Activated naive CD8-positive, alpha-beta T cell treated with anti-CD3 and anti-CD28 coated beads, Interleukin-2, amount 50 U/mL, for 24 hours (primary cell): ENCODE measurements around the gene MCTP2.
"Not testable (repeated sequence)": the region's sequence is repeated elsewhere in the genome, so short reads cannot be mapped to it uniquely, and the experiment has no call there.

Source experiments
- ATAC-seq: fragments of 150-1000 bp; cut with Tn5 transposase; one replicate; pipeline ENCODE4 v1.10.0; 2021
- DNase-seq: peaks from one replicate; pipeline ENCODE4 v3.0.0; 2021
- H3K27ac Mint-ChIP-seq: one replicate; pipeline ENCODE4 v1.8.0; 2021; ENCODE audit warnings: mild to moderate bottlenecking, mixed read lengths
- H3K27me3 Mint-ChIP-seq: one replicate; pipeline ENCODE4 v1.8.0; 2021; ENCODE audit warnings: mixed read lengths
- H3K36me3 Mint-ChIP-seq: one replicate; pipeline ENCODE4 v1.8.0; 2021; ENCODE audit warnings: low read depth, mixed read lengths
- H3K4me1 Mint-ChIP-seq: one replicate; pipeline ENCODE4 v1.8.0; 2021; ENCODE audit warnings: mixed read lengths
- H3K4me3 Mint-ChIP-seq: one replicate; pipeline ENCODE4 v1.8.0; 2021; ENCODE audit warnings: mild to moderate bottlenecking, moderate library complexity, mixed read lengths
- H3K9me3 Mint-ChIP-seq: one replicate; pipeline ENCODE4 v1.8.0; 2021; ENCODE audit warnings: mixed read lengths

Gene MCTP2

DNA sequence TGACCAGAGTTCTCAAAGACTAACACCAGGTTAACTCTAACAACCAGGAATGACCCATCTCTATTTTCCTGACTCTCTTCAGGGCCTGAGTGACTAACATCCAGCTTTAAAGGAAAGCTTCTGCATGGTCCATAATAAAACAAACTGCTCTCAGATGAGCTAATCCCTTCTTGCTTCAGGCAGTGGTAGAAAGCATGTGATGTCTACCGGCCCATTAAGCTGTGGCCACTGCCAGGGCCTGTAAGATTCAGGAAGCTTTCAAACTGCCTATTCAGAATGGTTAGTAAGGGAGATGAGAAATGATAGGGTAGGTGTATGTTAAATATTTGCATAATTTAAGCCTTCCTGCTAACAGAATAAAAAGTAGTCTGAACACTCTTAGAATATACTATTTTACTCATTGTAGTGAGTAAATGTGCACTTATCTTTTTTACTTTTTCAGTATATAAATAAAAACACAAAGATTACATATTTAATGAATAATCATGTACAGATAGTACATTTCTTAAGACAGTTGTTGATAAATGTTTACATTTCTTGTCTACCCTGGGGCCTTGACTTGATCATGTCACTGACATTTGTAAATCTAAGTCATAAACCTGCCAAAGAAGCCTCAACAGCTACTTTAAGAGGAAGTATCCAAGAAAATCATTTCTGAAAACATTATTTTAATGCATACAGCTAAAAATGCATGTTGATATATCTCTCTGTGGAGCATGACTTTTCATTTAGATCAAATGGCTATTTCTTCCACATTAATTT is 222.0 kb downstream of the MCTP2 start:
- ATAC-seq (no peak), DNase-seq (no peak)
- no peak overlapping the region for H3K4me3 Mint-ChIP-seq
- H3K36me3 Mint-ChIP-seq: peaks cover 11% of the 10 kb centered on the region
- H3K9me3 Mint-ChIP-seq: no peaks in the 10 kb centered on the region
- H3K4me1 Mint-ChIP-seq: no peaks in the 10 kb centered on the region
- H3K27ac Mint-ChIP-seq: no peak overlapping the region
- H3K27me3 Mint-ChIP-seq: no peaks in the 10 kb centered on the region

DNA sequence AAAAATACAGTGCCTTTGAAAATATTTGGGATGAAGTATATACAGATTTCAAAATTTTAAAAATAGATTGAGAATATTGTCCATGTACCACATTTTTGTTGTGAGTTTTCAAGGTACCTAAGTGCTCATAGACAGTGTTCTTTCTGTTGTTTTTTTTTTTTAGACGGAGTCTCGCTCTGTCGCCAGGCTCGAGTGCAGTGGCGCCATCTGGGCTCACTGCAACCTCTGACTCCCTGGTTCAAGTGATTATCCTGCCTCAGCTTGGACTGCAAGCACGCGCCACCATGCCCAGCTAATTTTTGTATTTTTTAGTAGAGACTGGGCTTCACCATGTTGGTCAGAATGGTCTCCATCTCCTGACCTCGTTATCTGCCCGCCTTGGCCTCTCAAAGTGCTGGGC is 223.9 kb downstream of the MCTP2 start:
- Mint-ChIP-seq H3K36me3 (peaks cover 16% of the 10 kb centered on the region), H3K27me3 (no peaks in the 10 kb centered on the region), H3K9me3 (no peaks in the 10 kb centered on the region), H3K4me3 (no peak overlapping the region), H3K27ac (no peak overlapping the region), H3K4me1 (no peaks in the 10 kb centered on the region)
- ATAC-seq: no peak
- DNase-seq: no peak

DNA sequence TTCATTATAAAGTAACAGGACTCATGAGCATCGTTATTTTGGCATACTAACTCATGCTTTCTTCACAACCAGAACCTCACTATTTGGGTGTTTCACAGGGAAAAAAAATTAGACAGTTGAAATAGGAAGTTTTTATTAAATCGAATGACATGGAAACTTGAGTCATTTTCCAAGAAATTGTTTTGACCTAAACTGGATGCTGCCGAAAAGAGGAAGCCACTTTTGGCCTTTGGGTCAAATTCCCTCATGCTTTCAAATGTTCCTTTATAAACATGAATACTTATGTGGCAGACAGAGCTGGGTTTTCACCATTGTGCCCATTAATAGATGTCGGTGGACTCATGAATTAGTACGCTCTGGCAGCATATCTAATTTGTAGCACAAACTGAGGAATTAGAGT is 224.9 kb downstream of the MCTP2 start:
- ATAC-seq: no peak
- no peak for DNase-seq
- Mint-ChIP-seq H3K4me3 (no peak overlapping the region), H3K27me3 (no peaks in the 10 kb centered on the region), H3K4me1 (no peaks in the 10 kb centered on the region), H3K9me3 (no peaks in the 10 kb centered on the region), H3K27ac (no peak overlapping the region), H3K36me3 (peaks cover 18% of the 10 kb centered on the region)

DNA sequence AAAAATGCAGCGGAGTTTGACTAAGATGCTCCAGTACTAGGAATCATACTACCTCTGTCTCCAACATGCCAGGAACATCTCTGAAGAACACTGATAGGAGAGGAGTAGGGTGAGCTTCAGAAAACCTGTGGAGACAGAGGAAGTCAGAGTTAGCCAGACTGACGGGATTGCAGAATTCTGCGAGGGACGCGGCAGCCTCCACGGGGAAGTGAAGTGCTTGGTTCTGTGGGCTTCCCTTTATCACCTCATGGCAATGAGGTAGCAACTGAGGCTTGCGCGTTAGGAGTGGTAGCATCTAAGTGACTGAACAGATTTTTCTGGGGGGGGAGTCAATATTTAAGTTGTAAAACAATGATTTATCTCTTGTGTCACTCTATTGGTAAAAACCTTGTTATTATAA is 226.3 kb downstream of the MCTP2 start:
- H3K4me3 Mint-ChIP-seq: no peak overlapping the region
- peaks cover 22% of the 10 kb centered on the region for H3K36me3 Mint-ChIP-seq
- no peaks in the 10 kb centered on the region for H3K9me3 Mint-ChIP-seq

DNA sequence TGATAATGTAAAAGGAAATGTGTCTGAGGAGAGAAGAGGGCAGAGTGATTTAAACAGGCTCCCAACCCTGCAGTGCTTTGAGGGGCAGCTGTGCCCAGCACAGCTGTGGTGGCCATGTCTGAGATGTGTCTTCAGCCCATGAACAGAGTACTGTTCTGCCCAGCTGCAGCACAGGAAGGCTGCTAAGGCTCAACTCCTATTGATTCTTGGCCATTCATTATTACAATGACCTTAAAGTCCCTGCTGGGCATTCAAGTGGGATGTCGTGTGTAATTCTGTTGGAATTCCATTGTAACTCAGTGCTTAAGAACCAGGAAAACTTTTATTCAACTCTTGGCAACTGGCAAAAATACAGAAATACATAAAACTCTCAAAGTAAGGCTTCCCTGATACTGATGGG is 229.3 kb downstream of the MCTP2 start:
- Mint-ChIP-seq H3K4me3 (no peak overlapping the region), H3K36me3 (peaks cover 19% of the 10 kb centered on the region), H3K9me3 (no peaks in the 10 kb centered on the region), H3K27ac (no peak overlapping the region), H3K27me3 (no peaks in the 10 kb centered on the region), H3K4me1 (no peaks in the 10 kb centered on the region)
- ATAC-seq (no peak), DNase-seq (no peak)

More for the DNA sequence above, 226.3 kb downstream of the MCTP2 start:
- H3K27ac Mint-ChIP-seq: no peak overlapping the region
- no peaks in the 10 kb centered on the region for H3K27me3 Mint-ChIP-seq
- no peak for DNase-seq
- H3K4me1 Mint-ChIP-seq: no peaks in the 10 kb centered on the region
- no peak for ATAC-seq

DNA sequence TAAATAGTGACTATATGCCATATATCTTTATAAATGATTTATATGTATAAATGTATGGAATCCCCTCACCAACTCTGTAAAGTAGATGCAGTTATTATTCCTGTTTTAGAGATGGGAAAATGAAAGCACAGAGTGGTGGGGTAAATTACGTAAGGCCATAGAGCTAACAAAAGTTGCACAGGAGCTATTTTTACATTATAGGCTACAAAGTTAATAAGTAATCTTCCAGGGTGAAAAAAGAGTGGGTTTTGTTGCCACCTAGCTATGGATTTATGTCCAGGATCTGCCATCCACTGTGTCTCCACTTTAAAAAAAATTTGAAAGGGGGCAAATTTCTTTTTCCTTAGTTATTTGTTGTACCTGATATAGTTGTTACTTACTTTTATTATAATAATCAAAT is 235.7 kb downstream of the MCTP2 start:
- DNase-seq (no peak), ATAC-seq (no peak)
- Mint-ChIP-seq H3K27me3 (no peaks in the 10 kb centered on the region), H3K4me1 (no peaks in the 10 kb centered on the region), H3K27ac (no peak overlapping the region), H3K9me3 (no peaks in the 10 kb centered on the region), H3K36me3 (peaks cover 10% of the 10 kb centered on the region), H3K4me3 (no peak overlapping the region)

DNA sequence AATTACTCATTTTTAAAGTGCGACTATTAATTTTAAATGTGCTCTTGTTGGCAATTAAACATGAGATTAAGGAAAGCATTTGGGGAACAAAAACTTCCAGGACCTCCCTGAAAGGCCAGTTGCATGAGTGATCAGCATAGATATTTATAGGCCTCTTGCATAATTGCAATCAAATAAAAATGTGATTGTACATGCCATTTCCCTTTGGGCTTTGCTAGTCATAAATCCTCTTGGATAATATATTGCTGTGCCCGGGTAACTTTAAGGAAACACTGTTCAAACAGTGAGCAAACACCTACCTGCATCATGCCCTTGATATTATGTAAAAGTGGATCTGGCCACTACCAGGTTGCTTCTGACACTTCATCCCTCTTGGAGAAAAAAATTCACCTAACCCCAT is 239.1 kb downstream of the MCTP2 start:
- ATAC-seq (no peak), DNase-seq (no peak)
- Mint-ChIP-seq H3K27ac (no peak overlapping the region), H3K4me1 (no peaks in the 10 kb centered on the region), H3K27me3 (no peaks in the 10 kb centered on the region), H3K4me3 (no peak overlapping the region), H3K36me3 (peaks cover 22% of the 10 kb centered on the region), H3K9me3 (no peaks in the 10 kb centered on the region)

DNA sequence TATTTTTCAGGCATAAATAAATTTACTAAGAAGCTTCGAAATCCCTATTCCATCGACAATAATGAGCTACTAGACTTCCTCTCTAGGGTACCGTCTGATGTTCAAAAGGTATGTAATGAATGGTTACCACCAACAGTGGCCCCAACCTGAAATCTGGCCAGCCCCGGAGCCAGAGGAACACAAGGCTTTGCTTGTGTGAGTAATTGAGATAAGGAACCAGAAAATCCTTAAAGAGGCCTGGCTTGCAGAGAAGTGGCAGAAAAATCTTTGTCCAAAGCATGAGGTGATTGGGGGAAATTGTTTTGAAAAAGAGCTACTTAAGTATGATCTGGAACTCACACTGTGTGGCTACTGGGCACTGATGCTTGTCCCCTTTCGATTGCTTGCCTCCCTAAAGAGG is 245.3 kb downstream of the MCTP2 start:
- Mint-ChIP-seq H3K4me3 (no peak overlapping the region), H3K4me1 (no peaks in the 10 kb centered on the region), H3K36me3 (peaks cover 49% of the 10 kb centered on the region), H3K27me3 (no peaks in the 10 kb centered on the region), H3K27ac (no peak overlapping the region), H3K9me3 (no peaks in the 10 kb centered on the region)
- DNase-seq (no peak), ATAC-seq (no peak)

DNA sequence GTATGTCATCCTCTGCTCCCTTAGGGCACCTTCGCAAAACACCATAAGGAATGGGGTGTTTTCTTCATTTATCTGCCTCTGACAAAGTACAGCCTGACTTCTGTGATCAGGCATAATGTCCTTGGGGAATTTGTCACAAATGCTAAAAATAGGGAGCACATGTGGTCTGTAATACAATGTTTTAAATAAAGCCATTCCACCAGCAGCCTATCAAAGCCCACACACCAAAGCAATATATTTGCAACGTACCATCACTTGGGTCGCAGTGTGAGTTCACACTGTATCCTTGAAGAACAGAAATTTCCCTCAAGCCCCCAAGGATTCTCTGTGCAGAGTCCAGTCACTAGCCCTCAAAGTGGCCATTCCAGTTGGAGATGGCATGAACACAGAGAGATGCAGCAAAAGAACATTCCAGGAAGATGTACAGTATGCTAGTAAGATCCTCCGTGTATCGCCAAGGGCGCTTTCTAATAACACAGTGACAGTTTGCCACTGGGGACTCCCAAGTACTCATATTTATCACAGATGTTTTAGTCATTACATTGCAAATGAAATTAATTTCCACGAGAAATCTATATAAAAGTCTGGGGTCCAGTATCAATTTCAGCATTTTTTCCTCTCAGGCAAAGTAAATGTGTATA is 246.7 kb downstream of the MCTP2 start:
- H3K36me3 Mint-ChIP-seq: peaks cover 54% of the 10 kb centered on the region
- H3K27me3 Mint-ChIP-seq: no peaks in the 10 kb centered on the region
- H3K27ac Mint-ChIP-seq: no peak overlapping the region
- DNase-seq (no peak), ATAC-seq (no peak)
- peaks cover 9% of the 10 kb centered on the region for H3K9me3 Mint-ChIP-seq
- H3K4me3 Mint-ChIP-seq: no peak overlapping the region
- H3K4me1 Mint-ChIP-seq: no peaks in the 10 kb centered on the region

DNA sequence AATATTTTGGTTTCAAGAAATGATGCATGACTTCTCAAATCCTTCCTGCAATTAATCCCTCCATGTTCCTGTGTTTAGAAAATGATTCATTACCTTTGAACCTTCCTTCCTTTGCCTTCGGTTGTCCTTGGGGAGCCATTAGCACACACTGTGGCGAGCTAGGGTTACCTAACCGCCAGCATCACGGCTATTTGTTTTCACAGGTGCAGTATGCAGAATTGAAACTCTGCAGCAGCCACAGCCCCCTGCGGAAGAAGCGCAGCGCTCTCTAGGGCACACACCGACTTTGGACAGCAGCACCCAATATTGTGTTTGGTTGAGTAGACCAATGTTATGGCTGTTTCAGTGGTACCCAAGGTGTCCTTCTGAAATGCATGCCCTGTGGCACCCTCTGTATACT is 247.4 kb downstream of the MCTP2 start:
- Mint-ChIP-seq H3K4me3 (no peak overlapping the region), H3K27ac (no peak overlapping the region), H3K27me3 (no peaks in the 10 kb centered on the region), H3K9me3 (peaks cover 9% of the 10 kb centered on the region), H3K36me3 (peaks cover 53% of the 10 kb centered on the region), H3K4me1 (no peaks in the 10 kb centered on the region)
- ATAC-seq (no peak), DNase-seq (no peak)

DNA sequence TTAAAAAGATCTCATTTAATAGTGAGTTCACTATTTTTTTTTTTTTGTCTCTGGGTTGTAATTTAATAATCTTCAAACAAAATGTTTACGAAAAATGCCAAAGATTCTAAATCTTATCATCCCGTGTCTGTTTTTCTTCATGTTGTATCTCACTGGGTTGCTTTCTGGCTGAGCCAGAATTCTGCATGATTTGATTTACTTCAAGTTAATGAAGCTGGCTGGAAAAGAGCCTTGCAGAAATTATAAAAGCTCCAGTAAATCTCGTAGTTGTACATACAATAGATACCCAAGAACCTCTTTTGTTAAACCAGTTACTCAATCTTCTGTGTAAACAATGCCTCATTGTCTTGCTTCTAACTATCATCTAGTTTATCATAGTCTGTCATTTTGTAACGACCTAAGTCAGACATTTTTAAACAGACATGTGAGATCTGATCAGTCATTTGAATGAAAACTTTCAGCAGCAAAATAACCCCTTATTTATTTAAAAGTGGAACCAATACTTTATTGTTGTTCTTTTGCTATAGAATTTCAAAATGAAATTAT is 249.0 kb downstream of the MCTP2 start:
- H3K27me3 Mint-ChIP-seq: no peaks in the 10 kb centered on the region
- H3K4me3 Mint-ChIP-seq: no peak overlapping the region
- peaks cover 47% of the 10 kb centered on the region for H3K36me3 Mint-ChIP-seq
- H3K27ac Mint-ChIP-seq: no peak overlapping the region
- ATAC-seq: no peak
- peaks cover 13% of the 10 kb centered on the region for H3K9me3 Mint-ChIP-seq
- H3K4me1 Mint-ChIP-seq: no peaks in the 10 kb centered on the region
- DNase-seq: no peak

DNA sequence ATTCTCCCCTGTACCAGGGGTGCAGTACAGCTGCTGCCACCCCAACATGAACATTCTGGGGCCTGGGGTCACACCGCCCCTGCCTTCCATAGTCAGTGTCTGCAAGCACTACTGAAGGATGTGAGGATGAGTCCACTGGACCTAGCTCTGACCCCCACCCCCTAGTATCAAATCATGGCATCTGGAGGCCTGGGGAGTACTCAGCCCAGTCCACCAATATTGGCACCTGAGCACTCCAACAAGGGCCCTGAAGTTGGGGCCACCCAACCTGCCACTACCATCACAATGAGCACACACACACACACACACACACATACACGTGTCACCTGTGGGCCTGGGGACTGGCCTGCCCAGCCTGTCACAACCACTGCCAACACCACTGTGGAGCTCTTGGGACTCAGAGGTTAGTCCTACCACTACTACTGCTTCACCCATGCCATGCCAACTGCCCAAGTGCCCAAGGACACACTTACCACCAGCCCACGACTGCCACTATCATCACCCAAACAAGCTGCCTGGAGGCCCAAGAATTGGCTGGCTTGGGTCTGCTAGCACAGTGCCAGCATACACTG is 253.9 kb downstream of the MCTP2 start:
- no peak overlapping the region for H3K27ac Mint-ChIP-seq
- DNase-seq (no peak), ATAC-seq (no peak)
- peaks cover 31% of the 10 kb centered on the region for H3K9me3 Mint-ChIP-seq
- H3K4me3 Mint-ChIP-seq: no peak overlapping the region
- H3K4me1 Mint-ChIP-seq: no peaks in the 10 kb centered on the region
- peaks cover 17% of the 10 kb centered on the region for H3K36me3 Mint-ChIP-seq
- no peaks in the 10 kb centered on the region for H3K27me3 Mint-ChIP-seq

DNA sequence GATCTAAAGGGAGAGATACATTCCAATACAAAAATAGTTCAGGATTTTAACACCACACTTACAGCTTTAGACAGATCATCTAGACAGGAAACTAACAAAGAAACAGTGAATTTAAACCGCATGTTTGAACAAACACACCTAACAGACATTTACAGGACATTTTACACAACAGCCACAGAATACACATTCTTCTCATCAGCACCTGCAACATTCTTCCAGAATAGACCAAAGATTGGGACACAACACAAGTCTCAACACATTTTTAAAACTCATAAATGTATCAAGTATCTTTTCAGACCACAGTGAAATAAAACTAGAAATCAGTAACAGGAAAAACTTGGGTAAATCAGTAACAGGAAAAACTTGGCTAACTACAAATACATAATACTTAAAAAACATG is 256.3 kb downstream of the MCTP2 start:
- no peak for DNase-seq

DNA sequence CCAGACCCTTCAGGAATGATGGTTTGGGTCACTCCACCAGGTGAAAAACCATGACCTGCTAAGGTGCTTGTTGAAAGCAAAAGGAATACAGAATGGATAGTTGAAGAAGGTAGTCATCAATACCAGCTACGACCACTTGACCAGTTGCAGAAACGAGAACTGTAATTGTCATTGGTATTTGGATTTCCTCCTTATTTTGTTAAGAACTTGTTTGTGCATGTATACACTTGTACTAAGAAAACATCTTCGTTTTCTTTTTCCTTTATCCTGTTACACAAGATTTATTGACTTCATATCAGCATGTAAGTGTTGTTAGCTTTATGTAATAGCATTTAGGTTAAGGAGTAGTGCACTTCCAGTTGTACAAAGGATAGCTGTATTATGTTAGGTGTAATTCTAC is 261.8 kb downstream of the MCTP2 start:
- no peaks in the 10 kb centered on the region for H3K36me3 Mint-ChIP-seq
- no peak overlapping the region for H3K4me3 Mint-ChIP-seq
- no peaks in the 10 kb centered on the region for H3K9me3 Mint-ChIP-seq
- no peaks in the 10 kb centered on the region for H3K4me1 Mint-ChIP-seq
- ATAC-seq: no peak
- H3K27me3 Mint-ChIP-seq: no peaks in the 10 kb centered on the region
- no peak overlapping the region for H3K27ac Mint-ChIP-seq
- DNase-seq: no peak

More for the DNA sequence above, 256.3 kb downstream of the MCTP2 start:
- no peak overlapping the region for H3K27ac Mint-ChIP-seq
- H3K36me3 Mint-ChIP-seq: peaks cover 4% of the 10 kb centered on the region
- H3K4me1 Mint-ChIP-seq: no peaks in the 10 kb centered on the region
- no peak for ATAC-seq
- peaks cover 25% of the 10 kb centered on the region for H3K9me3 Mint-ChIP-seq
- no peaks in the 10 kb centered on the region for H3K27me3 Mint-ChIP-seq
- no peak overlapping the region for H3K4me3 Mint-ChIP-seq

DNA sequence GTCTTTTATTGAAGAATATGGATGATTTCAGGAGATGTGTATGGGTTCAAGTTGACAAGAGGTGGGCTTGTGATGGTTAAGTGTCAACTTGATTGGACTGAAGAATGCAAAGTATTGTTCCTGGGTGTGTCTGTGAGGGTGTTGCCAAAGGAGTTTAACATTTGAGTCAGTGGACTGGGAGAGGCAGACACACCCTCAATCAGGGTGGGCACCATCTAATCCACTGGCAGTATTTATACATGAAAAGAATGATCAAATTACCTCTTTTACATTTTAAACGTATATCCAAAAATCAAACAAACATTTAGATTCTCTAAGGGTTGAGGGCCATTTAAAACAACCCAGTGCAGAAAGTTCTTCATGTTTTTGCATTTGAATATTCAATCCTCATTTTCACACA is 262.2 kb downstream of the MCTP2 start:
- not testable (repeated sequence) for H3K4me1 Mint-ChIP-seq, H3K9me3 Mint-ChIP-seq, H3K36me3 Mint-ChIP-seq, DNase-seq, H3K27ac Mint-ChIP-seq, H3K27me3 Mint-ChIP-seq, H3K4me3 Mint-ChIP-seq, ATAC-seq
